HG03439 (cell line): ENCODE measurements around the gene COL25A1.

Source experiments
- ATAC-seq: cut with Tn5 transposase; IDR thresholded peaks from one replicate; pipeline ENCODE4 v1.9.1; 2021; ENCODE audit warnings: mild to moderate bottlenecking, moderate library complexity; ENCODE audit not compliant: unreplicated experiment

Gene COL25A1

DNA sequence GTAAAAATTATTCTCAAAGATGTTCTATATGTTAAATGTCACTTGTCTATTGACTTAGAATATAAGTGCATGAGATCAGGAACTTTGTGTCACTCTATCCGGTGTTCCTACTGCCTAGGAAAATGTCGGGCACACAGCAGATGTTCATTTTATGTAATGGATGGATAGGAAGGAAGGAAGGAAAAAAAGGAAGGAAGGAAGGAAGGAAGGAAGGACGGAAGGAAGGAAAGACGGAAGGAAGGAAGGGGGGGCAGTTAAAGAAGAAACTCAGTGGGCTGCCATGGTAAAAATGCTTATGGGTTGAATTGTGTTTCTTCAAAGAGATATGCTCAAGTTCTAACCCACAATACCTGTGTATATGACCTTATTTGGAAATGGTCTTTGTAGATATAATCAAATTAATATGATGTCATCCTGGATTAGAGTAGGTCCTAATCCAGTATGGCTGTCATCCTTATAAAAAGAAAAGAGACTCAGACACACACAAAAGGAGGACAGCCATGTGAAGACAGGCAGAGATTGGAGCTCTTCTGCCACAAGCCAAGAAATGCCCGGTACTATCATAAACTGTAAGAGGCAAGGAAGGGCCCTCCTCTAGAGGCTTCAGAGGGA lies 86.3 kb downstream of the COL25A1 start:
- no peak for ATAC-seq

DNA sequence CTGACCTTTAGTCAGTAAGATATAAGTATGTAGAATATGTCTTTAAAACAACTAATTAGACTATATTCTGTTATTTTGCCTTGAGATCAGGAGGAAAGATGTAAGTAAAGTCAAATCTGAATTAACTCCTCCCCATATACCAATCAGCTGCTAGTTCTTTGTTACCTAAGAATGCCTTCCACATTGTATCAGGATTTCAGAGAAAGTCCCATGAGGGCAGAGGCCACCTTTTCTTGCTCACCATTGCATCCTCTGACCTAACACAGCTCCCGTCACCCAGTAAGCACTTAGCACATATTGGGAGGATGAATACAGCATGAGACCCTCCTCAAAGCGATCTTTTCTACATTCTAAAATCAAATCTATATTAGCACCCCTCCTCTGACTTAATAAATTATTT lies 87.0 kb downstream of the COL25A1 start:
- no peak for ATAC-seq

DNA sequence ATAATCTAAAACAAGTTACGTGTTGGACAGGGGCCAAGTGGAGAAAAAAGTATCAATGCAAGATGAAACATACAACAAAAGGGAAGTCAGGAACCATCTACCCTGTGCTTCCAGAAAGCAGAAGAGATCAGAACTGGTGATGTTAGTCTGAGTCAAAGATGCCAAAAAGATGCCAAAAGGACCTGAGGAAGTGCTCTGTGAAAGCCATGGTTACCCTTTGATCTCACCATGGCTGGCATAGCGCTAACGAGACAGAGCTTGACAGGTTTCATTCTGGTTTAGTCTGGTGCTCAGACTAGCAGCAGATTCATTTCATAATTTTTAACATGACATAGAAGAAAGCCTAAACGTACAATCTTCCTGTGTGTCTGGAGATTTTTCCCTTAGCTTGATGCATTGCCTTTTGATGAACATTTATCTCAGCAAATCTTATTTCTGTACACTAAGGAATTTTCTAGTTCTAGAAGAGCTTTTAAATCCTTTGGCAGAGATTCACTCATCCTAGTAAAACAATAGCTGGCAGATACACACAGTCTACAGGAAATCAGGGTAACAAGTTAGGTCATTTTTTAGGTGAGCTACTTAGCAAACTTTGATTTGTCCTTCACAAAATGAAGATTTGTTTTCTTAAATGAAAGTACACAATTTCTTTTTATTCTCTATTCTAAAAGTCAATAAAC lies 87.7 kb downstream of the COL25A1 start:
- ATAC-seq = no peak

DNA sequence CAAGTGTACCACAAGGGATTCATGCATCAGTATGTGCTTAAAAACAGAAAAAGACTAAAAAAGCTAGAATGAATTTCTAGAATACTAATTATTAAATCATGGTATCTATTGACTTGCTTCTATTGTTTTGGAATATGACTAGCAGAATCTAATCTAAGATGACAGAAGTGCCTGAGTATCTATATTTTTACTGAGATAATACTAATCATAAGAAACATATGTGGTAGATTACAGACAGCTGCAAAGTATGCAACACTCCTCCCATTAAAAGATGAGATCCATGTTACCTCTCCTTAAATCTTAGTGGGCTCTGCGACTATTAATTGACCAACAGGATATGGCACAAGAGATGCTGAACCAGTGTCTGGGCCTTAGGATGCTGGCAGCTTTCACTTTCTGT lies 89.4 kb downstream of the COL25A1 start:
- ATAC-seq = no peak

DNA sequence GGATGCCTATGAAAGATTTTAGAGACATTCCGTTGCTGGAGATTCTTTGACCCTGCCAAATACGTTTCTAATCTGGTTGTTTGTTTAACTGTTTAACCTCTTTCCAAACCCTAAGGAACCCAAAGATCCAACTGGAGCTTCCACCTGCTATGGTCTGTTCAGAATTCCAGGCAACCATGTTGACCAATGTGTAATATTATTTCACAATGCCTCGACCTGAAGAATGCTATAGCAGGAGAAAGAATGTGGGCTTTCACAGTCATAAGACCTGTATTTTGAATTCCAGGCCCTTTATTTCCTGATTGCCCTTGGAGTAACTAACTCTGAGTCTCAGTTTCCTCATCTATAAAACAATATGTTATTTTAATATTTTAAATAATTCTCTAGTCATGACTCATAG lies 90.8 kb downstream of the COL25A1 start:
- ATAC-seq = no peak

DNA sequence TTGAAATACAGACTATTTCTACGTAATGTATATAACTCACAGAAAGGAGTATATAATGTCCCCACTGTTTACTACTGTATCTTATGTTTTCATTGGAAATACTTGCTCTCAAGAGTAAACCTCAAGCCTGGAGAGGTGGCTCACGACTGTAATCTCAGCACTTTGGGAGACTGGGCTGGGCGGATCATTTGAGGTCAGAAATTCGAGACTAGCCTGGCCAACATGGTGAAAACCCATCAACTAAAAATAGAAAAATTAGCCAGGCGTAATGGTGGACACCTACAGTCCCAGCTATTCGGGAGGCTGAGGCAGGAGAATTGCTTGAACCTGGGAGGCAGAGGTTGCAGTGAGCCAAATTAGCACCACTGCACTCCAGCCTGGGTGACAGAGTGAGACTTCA lies 92.8 kb downstream of the COL25A1 start:
- no peak for ATAC-seq

DNA sequence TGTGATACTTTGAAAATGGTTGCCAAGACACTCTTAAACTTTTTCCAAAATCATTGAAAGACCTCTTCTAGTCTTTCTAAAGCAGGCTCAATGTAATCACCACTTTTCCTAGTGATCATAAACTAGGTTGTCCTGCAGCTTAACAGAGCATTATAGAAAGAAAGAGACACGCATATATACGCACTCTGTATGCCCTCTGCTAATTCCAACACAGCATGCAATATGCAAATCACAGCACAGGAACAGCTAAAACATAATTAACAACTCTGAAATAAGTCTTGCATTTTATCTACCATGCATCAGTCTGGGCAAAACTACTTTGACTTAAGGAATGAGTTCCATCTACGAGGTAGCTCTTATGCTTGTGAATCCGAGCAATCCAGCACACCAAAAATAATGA lies 94.6 kb downstream of the COL25A1 start:
- no peak for ATAC-seq

DNA sequence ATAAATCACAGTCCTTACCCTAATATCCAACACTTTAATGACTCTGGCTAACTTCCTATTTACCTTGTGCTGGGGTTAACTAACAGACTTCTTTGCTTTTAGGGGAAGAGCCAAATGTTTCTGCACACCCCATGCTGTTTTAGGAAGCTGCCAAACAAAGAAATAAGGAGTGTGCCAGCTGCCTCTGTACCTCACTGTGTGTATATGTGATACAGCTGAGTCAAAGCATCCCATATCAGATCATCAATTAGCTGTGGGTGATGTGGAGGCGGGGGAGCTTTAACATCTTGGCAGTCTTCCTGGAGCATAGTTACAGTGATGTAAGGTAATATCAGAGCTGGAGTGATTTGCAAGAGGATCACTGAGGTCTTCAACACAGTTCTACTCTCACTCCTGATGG lies 95.4 kb downstream of the COL25A1 start:
- no peak for ATAC-seq

DNA sequence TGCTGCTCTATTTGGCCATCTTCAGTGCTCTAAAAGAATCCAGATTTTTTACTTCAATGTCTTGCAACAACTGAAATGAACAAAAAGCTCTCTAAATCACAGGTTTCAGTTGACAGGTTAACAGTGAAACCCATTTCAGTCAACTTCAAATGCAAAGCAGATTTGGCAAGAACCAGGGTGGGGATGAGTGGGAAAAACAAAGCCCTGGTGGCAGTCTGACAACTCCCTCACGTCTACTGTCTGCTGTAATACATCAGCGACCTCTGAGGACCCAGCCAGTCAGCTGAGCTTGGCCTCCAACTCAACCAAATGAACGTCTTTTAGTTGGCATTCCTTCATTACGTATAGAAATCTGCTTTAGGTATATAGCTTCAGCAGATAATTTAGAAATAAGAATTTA lies 95.8 kb downstream of the COL25A1 start:
- ATAC-seq = no peak

DNA sequence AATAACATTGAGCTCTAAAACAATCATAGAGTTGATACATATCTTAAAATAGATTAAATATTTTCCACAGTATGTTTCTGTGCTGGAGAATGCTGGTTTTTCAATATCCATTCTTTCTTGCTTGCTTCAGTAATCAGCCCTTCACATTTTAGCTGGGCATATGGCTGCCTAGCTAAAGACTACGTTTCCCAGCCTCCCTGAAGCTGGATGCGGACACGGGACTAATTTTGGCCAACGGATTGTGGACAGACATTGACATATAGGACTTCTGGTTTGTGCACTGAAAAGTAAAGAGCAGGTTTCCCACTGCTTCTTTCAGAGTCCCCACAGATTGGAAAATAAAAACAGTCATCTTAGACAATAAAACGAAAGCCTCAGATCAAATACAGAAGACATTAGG lies 97.3 kb downstream of the COL25A1 start:
- ATAC-seq = no peak

DNA sequence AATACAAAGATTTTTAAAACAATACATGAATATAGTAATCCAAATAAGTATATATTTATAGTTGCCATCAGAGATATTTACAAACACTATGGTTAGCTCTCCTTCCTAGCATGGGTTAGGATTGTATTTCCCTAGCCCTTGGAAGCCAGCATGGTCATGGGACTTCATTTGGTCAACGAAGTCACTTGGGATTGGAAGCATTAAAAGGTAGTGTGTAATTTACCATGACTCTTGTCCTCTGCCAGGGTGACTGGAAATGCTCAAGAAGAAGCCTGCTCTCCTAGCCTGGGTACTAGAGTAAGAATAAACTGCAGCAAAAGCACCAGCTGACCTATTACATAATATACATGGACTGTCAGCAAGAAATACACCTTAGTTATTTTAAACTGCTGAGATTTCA lies 102.9 kb downstream of the COL25A1 start:
- no peak for ATAC-seq

DNA sequence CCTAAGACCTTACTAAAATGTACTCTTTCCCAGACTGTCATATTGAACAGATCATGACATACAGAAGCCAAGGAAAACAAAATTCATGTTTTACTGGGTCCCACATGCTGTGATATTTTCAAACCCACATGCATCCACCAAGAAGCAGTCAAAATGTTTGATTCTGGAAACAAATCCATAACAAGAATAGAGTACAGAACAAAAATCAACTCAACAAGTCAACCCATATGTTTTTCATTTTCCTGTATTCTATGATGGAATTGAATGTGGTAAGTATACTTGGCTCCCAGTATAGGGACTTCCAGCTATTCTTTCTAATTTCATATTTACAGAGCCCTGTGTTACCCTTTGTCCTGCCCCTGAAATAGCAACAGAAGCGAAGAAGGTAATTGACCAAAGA lies 106.8 kb downstream of the COL25A1 start:
- ATAC-seq = no peak

DNA sequence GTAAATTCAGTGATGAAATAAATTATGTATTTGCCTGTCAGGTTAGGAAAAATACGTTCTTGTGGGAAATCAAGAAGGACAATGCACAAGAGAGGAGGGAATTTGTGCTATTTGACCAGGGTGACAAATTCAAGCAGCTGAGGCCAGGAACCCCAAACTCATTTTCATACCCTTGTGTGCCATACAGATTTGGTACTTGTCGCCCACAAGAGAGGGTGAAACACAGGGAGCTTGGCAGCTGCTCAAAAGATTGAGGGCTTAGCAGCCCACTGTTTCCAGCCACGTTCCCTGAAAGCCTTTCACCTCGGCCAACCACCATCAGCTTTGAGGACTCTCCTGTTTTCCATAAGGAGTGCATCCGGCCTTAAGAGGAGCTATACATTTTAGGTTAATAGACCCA lies 111.2 kb downstream of the COL25A1 start:
- no peak for ATAC-seq

DNA sequence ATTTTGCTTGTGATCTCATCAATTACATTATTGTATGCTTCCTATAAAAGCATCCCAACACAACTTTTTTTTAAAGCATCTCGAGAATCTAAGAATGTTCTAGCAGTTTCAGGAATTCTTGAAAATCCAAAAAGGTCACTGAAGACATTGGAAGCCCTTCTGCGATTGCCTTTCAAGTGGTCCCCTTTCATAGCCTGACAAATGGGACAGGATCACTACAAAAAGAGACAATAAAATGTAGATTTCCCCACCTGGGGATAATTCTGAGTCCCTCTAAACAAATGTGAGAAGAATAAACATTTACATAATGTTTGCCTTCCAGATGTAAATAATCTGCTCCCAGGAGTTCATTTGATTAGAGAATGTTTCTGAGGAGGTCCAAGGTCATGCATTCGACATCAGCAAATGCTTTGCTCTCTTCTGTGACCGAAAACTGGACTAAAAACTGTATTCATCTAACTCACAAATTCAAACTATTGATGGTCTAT lies 116.0 kb downstream of the COL25A1 start:
- no peak for ATAC-seq

DNA sequence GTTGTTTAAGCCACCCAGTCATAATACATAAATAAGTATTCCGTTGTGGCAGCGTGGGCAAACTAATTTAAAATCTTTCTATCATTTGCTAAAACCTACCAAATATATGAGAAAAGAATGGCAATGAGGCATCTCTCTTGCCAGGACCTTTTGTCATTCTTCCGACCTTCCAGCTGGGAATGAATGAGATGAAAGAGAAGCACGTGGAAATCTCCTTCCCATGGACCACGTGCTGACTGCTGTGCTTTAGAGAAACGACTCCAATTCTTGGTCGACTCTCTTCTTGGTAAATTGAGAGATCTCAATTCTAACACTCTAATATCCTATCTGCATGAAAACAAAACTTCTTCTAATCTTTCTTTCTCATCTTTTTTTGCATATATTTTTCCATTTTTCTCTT lies 116.5 kb downstream of the COL25A1 start:
- no peak for ATAC-seq

DNA sequence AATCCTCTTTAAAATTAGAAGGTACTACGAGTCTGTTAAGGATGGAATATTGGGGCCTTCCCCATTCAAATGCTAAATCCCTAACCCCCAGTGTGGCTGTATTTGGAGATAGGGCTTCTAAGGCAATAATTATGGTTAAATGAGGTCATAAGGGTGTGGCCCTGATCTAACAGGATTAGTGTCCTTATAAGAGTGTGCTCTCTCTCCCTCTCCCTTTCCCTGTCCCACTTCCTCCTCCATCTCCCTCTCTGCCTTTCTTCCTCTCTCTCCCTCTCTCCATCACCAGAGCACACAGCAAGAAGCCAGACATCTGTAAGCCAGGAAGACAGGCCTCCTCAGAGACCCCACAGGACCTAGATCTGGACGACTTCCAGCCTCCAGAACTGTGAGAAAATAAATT lies 116.9 kb downstream of the COL25A1 start:
- no peak for ATAC-seq

DNA sequence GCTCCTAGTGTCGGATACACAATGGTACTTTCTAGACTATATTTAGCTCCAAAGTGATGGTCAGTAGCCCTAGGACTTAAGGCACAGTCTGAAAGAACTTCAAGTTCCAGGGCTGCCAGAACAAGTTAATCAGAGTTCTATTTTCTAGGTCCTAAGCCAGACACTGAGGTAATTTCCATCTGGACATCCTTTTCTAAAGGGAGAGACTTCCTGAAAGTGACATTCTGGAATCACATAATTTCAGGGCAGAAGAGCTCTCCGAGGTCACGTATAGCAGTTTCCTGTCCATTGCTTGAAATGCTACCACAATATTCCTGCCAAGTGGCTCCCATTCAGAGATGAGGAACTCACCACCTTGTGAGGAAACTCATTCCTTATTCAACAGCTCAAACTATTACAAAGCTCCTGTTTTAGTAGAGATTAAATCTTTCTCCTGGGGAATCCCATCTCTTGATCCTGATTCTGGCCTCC lies 117.9 kb downstream of the COL25A1 start:
- no peak for ATAC-seq

DNA sequence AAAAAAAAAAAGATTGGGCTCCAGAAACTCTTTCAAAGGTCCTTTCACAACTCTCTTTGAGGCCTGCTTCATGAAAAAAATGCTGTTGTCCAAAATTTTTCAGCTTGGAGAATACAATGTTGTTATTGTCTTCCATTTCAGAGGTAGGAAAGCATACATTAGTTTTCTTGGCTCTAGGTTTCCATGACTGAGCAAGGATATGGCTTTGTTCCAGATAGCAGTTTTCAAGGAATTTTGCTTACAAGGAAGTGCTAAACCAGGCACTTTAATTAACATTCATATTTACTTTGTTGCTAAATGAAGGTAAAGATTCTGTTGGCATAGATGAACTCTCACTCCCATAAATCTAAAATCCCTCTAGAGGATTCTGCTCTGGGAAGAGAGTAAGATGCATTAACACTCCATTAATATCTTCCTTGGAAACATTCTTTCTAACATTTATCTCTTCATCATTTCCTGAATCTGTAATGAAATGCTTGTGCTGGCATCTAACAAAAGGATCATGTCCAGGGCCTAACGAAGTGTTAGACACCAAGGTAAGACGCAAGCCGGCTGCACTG lies 118.4 kb downstream of the COL25A1 start:
- ATAC-seq = no peak

DNA sequence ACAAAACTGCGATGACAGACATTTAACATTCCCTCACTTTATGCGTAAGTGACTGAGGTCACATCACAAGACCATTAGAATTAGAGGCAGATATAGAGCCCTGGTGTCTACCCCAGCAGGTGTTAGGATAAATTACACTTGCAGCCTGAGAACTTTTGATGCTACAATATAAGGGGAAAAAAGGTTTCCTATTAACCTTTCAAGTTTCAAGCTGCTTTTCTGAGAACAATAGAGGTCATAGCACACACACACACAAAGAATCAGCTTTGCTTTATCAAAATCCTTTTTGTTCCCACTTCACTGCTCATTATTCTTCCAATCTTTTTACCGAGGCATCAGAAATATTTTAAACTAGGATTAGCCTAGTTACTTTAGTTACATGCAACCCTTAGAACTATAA lies 119.8 kb downstream of the COL25A1 start:
- no peak for ATAC-seq

DNA sequence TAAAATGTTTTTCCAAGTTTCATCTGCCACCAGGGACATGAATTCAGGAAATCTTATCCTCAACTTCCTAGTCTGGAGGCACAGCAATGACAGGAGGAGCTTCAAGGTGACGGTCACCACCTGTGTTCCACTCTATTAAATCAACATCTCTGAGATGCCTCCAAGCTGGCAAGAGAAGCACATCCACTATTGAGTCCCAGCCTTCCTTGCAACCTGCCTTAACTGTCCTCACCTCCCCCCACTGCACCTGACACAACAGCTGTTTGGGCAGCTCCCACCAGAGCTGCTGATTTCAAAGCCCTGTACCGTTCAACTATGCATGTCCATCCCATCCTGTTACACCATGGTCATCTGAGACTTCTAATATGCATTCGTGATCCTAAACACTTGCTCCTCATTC lies 123.4 kb downstream of the COL25A1 start:
- no peak for ATAC-seq

DNA sequence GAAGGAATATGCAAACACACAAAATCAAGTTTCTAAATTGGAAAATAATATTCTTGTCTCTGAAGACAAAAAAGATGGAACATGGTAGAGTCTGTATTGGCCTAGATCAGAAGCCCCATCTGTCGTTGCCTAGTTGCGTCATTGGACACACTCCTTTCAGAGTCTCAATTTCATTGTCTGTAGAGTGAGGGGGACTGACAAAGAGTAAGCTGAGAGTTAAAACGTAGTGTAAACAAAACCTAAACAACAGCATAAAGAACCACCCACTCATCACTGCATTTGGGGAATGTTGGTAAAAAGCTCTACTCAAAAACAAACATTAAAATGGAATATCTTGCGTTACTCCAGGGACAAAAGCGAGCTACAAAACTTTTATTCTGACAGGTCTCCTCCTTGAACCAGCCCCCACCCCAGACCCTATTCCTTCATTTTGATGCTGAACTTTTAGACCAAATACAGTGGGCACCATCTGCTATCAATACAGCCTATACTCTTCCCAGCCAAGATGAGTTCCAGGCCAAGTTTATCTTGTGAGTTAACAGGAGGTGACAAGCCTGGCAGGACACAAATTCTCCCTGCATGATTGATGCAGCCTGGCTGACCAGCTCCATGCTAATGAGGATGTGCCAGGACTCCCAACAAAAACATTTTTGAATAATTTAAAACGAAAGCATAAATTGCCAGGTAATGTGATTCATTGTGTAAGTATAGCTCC lies 125.2 kb downstream of the COL25A1 start:
- no peak for ATAC-seq
